K562 (cell line): Measurements from ENCODE around the gene ZNF800. TPM values are rescaled to one million over a fixed set of nuclear protein-coding genes. Genes with fewer than 3 reads are reported as not detected.

Experiments
- ARID4B ChIP-seq: sonication (generic); formaldehyde crosslinking; IDR thresholded peaks from 2 replicates; pipeline ENCODE4 v1.8.0; 2022; ENCODE audit warnings: mild to moderate bottlenecking, missing genetic modification reagents
- DMBX1 ChIP-seq: fragments of 250-450 bp; sonication (Bioruptor Pico); IDR thresholded peaks from 2 replicates; pipeline ENCODE4 v1.8.0; 2022; ENCODE audit warnings: inconsistent platforms, mild to moderate bottlenecking, moderate library complexity, borderline replicate concordance
- DPF2 ChIP-seq: fragments of 450-650 bp; IDR thresholded peaks from 2 replicates; pipeline ENCODE4 v1.6.1; 2016
- E4F1 ChIP-seq: fragments of 250-450 bp; sonication (Bioruptor Pico); IDR thresholded peaks from 2 replicates; pipeline ENCODE4 v1.5.0; 2021; ENCODE audit warnings: mild to moderate bottlenecking, borderline replicate concordance
- ELF1 ChIP-seq: fragments of 200-800 bp; sonication (Bioruptor generic); IDR thresholded peaks from 2 replicates; pipeline ENCODE4 v1.6.1; 2016; ENCODE audit warnings: missing genetic modification characterization, missing compliant biosample characterization
- ETV1 ChIP-seq: fragments of 450-650 bp; conservative IDR thresholded peaks from 2 replicates; pipeline ENCODE4 v1.6.1; 2016; ENCODE audit warnings: missing genetic modification characterization, control low read depth, low read depth, missing compliant biosample characterization
- EWSR1 ChIP-seq: fragments of 450-650 bp; IDR thresholded peaks from 2 replicates; pipeline ENCODE4 v1.6.1; 2018; ENCODE audit warnings: borderline replicate concordance, mild to moderate bottlenecking, low read depth, moderate library complexity; ENCODE audit not compliant: partially characterized antibody
- HDAC1 ChIP-seq, 2 experiments: fragments of 450-650 bp; IDR thresholded peaks; 2 replicates each; pipeline ENCODE4 v1.6.1; 2016 to 2017; ENCODE audit warnings: inconsistent platforms in 1 of 2, mild to moderate bottlenecking in 1 of 2, moderate library complexity in 1 of 2
- HDAC2 ChIP-seq: fragments of 450-650 bp; IDR thresholded peaks from 2 replicates; pipeline ENCODE4 v1.6.1; 2016; ENCODE audit warnings: mild to moderate bottlenecking
- KDM5B ChIP-seq: fragments of 200-600 bp; sonication (generic); IDR thresholded peaks from 2 replicates; pipeline ENCODE4 v1.6.1; 2012; ENCODE audit warnings: low read depth, mild to moderate bottlenecking, moderate library complexity, low read length, control low read depth, inconsistent platforms; ENCODE audit not compliant: insufficient replicate concordance
- NCOR1 ChIP-seq: fragments of 450-650 bp; IDR thresholded peaks from 2 replicates; pipeline ENCODE4 v1.6.1; 2016; ENCODE audit warnings: mild to moderate bottlenecking, moderate library complexity
- OTX1 ChIP-seq: fragments of 450-650 bp; formaldehyde crosslinking; IDR thresholded peaks from 2 replicates; pipeline ENCODE4 v1.4.0; 2022; ENCODE audit warnings: mild to moderate bottlenecking
- PREB ChIP-seq: sonication (generic); formaldehyde crosslinking; IDR thresholded peaks from 2 replicates; pipeline ENCODE4 v1.8.1; 2023; ENCODE audit warnings: mild to moderate bottlenecking, missing genetic modification reagents
- RBM14 ChIP-seq: fragments of 200-400 bp; formaldehyde crosslinking; IDR thresholded peaks from 2 replicates; pipeline ENCODE4 v1.6.1; 2018; ENCODE audit warnings: low read depth, mild to moderate bottlenecking, low read length, moderate library complexity, borderline replicate concordance; ENCODE audit not compliant: insufficient read depth
- SAP30 ChIP-seq: fragments of 200-600 bp; sonication (generic); IDR thresholded peaks from 2 replicates; pipeline ENCODE4 v1.6.1; 2012; ENCODE audit warnings: borderline replicate concordance, low read depth, mild to moderate bottlenecking, moderate library complexity, low read length, control low read depth, inconsistent platforms; ENCODE audit not compliant: insufficient read depth, poor library complexity, severe bottlenecking
- SIN3A ChIP-seq, 2 experiments: fragments of 150-350 bp in 1 of 2; IDR thresholded peaks; 2 replicates each; pipeline ENCODE4 v1.6.1; 2011 to 2016; ENCODE audit warnings: borderline replicate concordance in 2 of 2, low read depth in 2 of 2, low read length in 2 of 2, mild to moderate bottlenecking in 2 of 2, moderate library complexity in 2 of 2; ENCODE audit not compliant: control insufficient read depth in 1 of 2
- TAF1 ChIP-seq: IDR thresholded peaks from 2 replicates; pipeline ENCODE4 v1.6.1; 2011; ENCODE audit warnings: mild to moderate bottlenecking, low read length, moderate library complexity; ENCODE audit not compliant: insufficient read depth, control insufficient read depth, severe bottlenecking; ENCODE audit errors: extremely low read depth
- TRIM24 ChIP-seq, 2 experiments: fragments of 450-650 bp; IDR thresholded peaks; 2 replicates each; pipeline ENCODE4 v1.6.1; 2016
- polyA plus RNA-seq, 8 experiments: library from polyadenylated mRNA; depleted of rRNA in 4 of 8; stranded (reverse) in 5 of 8; unstranded in 3 of 8; fragments of >200 nt; fragmentation: Nextera tagmentation in 2 of 8; fragmentation: Illumina TruSeq in 1 of 8; extraction: Ambion mirVana in 2 of 8; extraction: Trizol in 1 of 8; gene quantifications; 2 replicates each; pipeline versions ENCODE4 v1.2.1 to v1.2.3, GENCODE V29; 2011 to 2014; ENCODE audit warnings: inconsistent platforms in 1 of 8, missing spikeins in 1 of 8
- total RNA-seq, 7 experiments: library from RNA; depleted of rRNA in 6 of 7; stranded (reverse); fragments of >200 nt in 6 of 7; fragmentation: Illumina TruSeq in 2 of 7; extraction: Trizol in 2 of 7; gene quantifications; 2 replicates each; pipeline versions ENCODE4 v1.2.1 to v1.2.3, GENCODE V29; 2011 to 2021; ENCODE audit warnings: low replicate concordance in 1 of 7

Gene ZNF800
- total and polyA plus RNA-seq, 9 of the 15 experiments (the other 6 are each of a cell fraction or from before 2014, with no cell fraction given): 7.5 to 58.3 (median 33.4) TPM

- 0 out of 2 replicates have a peak, but pooled peaks have one; percentile 74 for TF ChIP-seq PREB (CRISPR knock-in tag)
- TF ChIP-seq TRIM24 (IDR thresholded peaks at IDR 0.05): peak in 1 of 2 experiments; percentile 12; a peak in 1 of 4 replicates
- TF ChIP-seq KDM5B: peak; percentile 5
- TF ChIP-seq HDAC2: 0 out of 2 replicates have a peak, but pooled peaks have one; percentile 19
- peak; percentile 25; the same call in 1 of the 2 replicates for TF ChIP-seq NCOR1
- TF ChIP-seq HDAC1 (IDR thresholded peaks at IDR 0.05): peak in 1 of 2 experiments; percentile 51; a peak in 1 of 4 replicates
- peak; percentile 62 for TF ChIP-seq ETV1 (tag)
- TF ChIP-seq ARID4B (CRISPR knock-in tag): no peak
- TF ChIP-seq DMBX1 (CRISPR knock-in tag): 0 out of 2 replicates have a peak, but pooled peaks have one; percentile 22
- 0 out of 2 replicates have a peak, but pooled peaks have one; percentile 23 for TF ChIP-seq RBM14
- peak; percentile 11 for TF ChIP-seq SAP30
- TF ChIP-seq E4F1: peak; percentile 44; the same call in 1 of the 2 replicates
- peak; percentile 6 for TF ChIP-seq TAF1
- peak; percentile 82 for TF ChIP-seq ELF1 (tag)
- TF ChIP-seq SIN3A (IDR thresholded peaks at IDR 0.05; ENCODE audit: borderline replicate concordance in 2 of 2, control insufficient read depth in 1 of 2, low read depth in 2 of 2, low read length in 2 of 2): peak; percentile 21 to 72; a peak in 3 of 4 replicates
- TF ChIP-seq OTX1 (CRISPR knock-in tag): 0 out of 2 replicates have a peak, but pooled peaks have one; percentile 27
- TF ChIP-seq DPF2: 0 out of 2 replicates have a peak, but pooled peaks have one; percentile 17
- no peak for TF ChIP-seq EWSR1
Measured at GRCh38 chr7:127391591-127392181, 822 bp downstream of the ZNF800 start (continued).
